Fibroblast of villous mesenchyme (primary cell): ENCODE measurements around the gene MRPL36. TPM values are rescaled to one million over a fixed set of nuclear protein-coding genes. Genes with fewer than 3 reads are reported as not detected.

Source experiments
- DNase-seq: peaks from one replicate; pipeline ENCODE4 v3.0.0-alpha.2; 2010; ENCODE audit warnings: low read depth
- H3K4me3 ChIP-seq: 2 replicates; pipeline ENCODE4 v1.5.1; 2011; ENCODE audit warnings: low read depth, mild to moderate bottlenecking, low read length
- total RNA-seq: library from RNA; depleted of rRNA; stranded (reverse); fragments of >200 nt; gene quantifications from 2 replicates; pipeline ENCODE4 v1.2.3, GENCODE V29; 2012
- TF ChIP-seq, protein P1 (sequence below): IDR thresholded peaks from 2 replicates; pipeline ENCODE4 v1.5.1; 2012; ENCODE audit warnings: low read depth, mild to moderate bottlenecking, low read length; ENCODE audit not compliant: insufficient read depth

The MRPL36 gene
- total RNA-seq, 1 donor, result 49.7 TPM

DNA sequence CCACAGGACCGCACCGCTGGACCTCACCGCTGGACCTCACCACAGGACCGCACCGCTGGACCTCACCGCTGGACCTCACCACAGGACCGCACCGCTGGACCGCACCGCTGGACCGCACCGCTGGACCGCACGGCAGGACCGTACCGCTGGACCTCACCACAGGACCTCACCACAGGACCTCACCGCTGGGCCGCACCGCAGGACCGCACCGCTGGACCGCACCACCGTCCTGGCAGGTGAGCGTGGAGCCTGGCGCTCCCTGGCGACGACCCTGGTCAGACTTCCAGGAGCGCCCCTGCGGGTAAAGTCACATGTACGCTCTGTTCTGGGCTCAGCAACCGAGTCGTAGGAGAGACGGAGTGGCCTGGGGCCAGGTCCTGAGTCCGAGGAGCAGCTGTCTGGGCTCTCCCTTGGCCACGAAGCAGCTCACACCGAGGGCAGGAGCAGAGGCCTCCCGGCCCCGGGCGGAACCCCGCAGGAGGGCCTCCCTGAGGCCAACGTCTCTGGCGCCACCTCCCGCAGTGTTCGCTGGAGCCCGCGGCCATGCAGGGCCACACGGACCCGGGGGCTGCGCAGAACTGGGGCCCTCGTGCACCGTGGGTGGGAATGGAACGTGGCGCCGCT is 30.5 kb downstream of the MRPL36 start:
- no peak for DNase-seq
- TF ChIP-seq, protein P1, sequence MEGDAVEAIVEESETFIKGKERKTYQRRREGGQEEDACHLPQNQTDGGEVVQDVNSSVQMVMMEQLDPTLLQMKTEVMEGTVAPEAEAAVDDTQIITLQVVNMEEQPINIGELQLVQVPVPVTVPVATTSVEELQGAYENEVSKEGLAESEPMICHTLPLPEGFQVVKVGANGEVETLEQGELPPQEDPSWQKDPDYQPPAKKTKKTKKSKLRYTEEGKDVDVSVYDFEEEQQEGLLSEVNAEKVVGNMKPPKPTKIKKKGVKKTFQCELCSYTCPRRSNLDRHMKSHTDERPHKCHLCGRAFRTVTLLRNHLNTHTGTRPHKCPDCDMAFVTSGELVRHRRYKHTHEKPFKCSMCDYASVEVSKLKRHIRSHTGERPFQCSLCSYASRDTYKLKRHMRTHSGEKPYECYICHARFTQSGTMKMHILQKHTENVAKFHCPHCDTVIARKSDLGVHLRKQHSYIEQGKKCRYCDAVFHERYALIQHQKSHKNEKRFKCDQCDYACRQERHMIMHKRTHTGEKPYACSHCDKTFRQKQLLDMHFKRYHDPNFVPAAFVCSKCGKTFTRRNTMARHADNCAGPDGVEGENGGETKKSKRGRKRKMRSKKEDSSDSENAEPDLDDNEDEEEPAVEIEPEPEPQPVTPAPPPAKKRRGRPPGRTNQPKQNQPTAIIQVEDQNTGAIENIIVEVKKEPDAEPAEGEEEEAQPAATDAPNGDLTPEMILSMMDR, result no peak
- no peak overlapping the region for H3K4me3 ChIP-seq

DNA sequence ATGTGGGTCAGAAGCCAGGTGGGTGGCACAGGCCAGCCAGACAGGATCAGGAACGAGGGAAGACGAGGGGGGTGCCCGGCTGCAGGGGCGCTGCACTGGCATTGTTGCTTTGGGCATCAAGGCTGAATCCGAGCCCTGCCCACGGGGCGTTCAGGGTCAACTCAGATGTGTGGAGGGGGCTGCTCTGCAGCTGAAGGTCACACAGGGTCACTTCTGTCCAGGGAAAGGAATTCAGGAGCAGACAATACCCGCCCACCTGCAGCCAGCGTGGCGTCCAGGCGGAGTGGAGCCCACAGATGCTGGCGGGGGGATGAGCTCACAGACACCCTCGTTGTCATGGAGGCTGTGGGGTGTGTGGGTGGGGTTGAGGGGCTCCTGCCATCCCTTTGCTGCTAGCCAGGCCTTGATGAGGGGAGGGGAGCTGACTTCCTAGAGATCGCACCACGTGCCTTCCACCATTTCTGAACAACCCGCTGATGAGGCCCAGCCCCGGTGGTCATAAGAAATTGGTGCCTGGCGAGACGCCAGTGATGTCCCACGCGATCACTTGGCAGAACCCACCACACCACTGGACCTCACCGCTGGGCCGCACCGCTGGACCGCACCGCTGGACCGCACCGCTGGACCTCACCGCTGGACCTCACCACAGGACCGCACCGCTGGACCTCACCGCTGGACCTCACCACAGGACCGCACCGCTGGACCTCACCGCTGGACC is 31.2 kb downstream of the MRPL36 start:
- no peak overlapping the region for H3K4me3 ChIP-seq
- no peak for DNase-seq
- TF ChIP-seq, protein P1, result no peak

DNA sequence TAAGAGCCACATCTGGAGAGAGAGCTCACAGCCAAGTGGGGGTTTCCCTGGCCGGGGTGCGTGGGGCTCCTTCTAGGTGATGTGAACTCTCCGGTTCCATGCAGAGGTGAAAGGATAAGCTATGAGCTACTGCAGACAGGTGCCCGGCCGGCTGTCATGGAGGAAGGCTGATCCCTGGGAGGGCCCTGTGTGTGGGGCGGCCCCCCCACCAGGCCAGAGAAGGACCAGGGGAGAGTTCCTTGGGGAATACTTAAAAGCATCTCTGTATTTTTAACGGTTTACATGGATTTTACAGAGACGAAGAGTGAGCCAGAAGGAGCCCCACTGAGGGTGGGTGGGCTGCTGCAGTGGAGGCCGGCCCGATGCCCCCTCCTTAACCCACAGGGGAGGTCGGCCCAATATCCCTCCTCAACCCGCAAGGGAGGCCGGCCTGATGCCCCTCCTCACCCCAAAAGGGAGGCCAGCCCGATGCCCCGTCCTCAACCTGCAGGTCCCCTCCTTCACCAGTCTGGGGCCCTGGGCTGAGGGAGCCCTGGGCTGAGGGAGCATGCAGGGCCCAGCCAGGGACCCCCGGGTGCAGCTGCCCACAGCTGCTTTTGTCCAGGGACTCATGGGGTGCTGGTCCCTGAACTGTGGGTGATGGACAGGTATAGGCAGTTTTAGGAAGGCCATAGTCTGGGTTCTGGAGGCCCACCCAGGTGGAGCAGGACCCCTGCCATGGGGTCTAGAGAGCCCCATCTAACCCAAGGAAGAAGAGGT is 31.9 kb downstream of the MRPL36 start:
- DNase-seq, result no peak
- no peak overlapping the region for H3K4me3 ChIP-seq
- TF ChIP-seq, protein P1, result no peak

DNA sequence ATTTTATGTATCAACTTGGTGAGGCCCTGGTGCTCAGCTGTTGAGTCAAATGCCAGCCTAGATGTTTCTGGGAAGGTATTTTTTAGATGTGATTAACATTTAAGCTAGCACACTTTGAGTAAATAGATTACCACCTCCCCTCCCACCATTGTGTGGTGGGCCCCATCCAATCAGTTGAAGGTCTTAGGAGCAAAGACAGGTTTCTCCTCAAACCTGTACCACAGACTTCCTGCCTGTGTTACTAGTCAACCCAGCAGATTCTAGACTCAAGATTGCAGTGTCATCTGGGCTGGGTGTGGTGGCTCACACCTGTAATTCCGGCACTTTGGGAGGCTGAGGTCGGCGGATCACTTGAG is 33.8 kb downstream of the MRPL36 start:
- DNase-seq, result no peak
- TF ChIP-seq, protein P1, result no peak
- no peak overlapping the region for H3K4me3 ChIP-seq

DNA sequence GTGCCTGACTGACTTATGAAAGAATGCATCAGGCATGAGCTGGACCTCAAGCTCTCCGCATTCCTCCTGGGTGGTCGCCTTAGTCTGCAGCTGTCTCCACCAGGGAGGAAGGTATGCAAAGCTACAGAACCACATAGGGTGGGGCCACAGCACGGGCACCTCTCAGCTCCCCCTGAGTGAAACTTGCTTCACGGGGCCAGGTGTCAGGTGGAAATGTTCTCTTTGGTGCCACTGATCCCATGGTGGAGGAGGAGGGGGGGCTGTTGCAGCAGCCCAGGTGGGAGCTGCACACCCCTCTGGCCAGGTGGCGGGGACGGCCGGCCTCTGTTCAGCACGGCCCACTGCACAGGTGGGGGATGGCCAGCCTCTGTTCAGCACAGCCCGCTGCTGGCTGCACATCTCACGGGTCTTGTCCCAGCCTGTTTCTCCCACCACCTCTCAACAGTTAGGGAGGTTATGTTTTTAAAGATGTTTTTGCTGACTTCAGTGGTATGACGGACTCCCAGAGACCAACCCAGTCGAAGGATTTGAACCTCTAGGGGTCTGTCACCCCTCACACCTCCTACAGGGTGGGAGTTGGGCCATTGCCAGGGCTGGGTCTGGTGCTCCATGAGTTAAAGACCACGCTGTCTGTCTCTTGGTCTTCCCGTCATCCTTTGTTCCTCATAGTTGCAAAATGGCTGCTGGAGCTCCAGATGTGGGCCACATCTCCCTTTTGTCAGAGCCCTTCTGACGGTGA is 34.3 kb downstream of the MRPL36 start:
- DNase-seq, result no peak
- TF ChIP-seq, protein P1, result no peak
- no peak overlapping the region for H3K4me3 ChIP-seq

DNA sequence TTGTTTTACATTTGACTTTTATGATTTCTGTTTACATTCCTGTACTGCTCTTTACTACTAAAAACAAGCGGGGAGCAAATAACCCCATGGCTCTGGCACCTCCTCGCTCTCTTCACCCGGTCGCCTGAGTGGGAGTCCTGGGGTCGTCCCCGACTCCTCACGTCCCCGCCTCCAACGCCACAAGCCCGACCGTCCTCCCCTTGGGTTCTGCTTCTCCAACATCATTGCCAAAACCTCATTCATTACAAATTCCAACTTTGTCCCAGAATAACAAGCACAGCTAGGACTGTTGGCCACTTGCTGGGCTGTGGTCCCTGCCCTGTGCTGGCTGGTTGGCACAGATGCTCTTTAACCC is 35.1 kb downstream of the MRPL36 start:
- H3K4me3 ChIP-seq, result no peak overlapping the region
- TF ChIP-seq, protein P1, result no peak
- no peak for DNase-seq
